ENCODE data around the gene SOX14.

- TF ChIP-seq REST (IDR thresholded peaks at IDR 0.05; ENCODE audit: unreplicated experiment) (no peak), CTCF (conservative IDR thresholded peaks at IDR 0.05; ENCODE audit: low read depth in 2 of 2) (no peak), EZH2 (IDR thresholded peaks at IDR 0.05; ENCODE audit: low read depth, unreplicated experiment) (no peak), POLR2AphosphoS5 (IDR thresholded peaks at IDR 0.05; ENCODE audit: low read depth) (no peak), EZH2phosphoT487 (IDR thresholded peaks at IDR 0.05; ENCODE audit: unreplicated experiment) (no peak), JUNB (IDR thresholded peaks at IDR 0.05; ENCODE audit: unreplicated experiment) (no peak), ZNF114 (CRISPR knock-in tag; IDR thresholded peaks at IDR 0.05) (no peak), CREB1 (CRISPR knock-in tag; IDR thresholded peaks at IDR 0.05; ENCODE audit: low read depth) (peak; percentile 77), NANOG (IDR thresholded peaks at IDR 0.05; ENCODE audit: borderline replicate concordance) (no peak)
- TF ChIP-seq, protein P1, sequence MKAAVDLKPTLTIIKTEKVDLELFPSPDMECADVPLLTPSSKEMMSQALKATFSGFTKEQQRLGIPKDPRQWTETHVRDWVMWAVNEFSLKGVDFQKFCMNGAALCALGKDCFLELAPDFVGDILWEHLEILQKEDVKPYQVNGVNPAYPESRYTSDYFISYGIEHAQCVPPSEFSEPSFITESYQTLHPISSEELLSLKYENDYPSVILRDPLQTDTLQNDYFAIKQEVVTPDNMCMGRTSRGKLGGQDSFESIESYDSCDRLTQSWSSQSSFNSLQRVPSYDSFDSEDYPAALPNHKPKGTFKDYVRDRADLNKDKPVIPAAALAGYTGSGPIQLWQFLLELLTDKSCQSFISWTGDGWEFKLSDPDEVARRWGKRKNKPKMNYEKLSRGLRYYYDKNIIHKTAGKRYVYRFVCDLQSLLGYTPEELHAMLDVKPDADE (IDR thresholded peaks at IDR 0.05) = no peak
Observed at GRCh38 chr3:137764001-137764433, at the start of gene SOX14.

Data from GM23338 (cell line).